DND-41 (cell line): ENCODE data around the gene FUS.

Experiments used
- ATAC-seq: fragments of 200-7000 bp; cut with Tn5 transposase; 3 replicates; pipeline ENCODE4 v1.9.1; 2021; ENCODE audit warnings: low read depth; ENCODE audit not compliant: insufficient read depth
- DNase-seq: peaks from one replicate; pipeline ENCODE4 v3.0.0-alpha.2; 2020
- H2AFZ ChIP-seq: 2 replicates; pipeline ENCODE4 v1.6.0; 2012; ENCODE audit warnings: low read depth, low read length
- H3K27ac ChIP-seq: 2 replicates; pipeline ENCODE4 v1.5.1; 2012; ENCODE audit warnings: low read length, inconsistent platforms
- H3K27me3 ChIP-seq: fragments of 200-600 bp; sonication (generic); 2 replicates; pipeline ENCODE4 v1.6.0; 2012; ENCODE audit warnings: low read length, mild to moderate bottlenecking, inconsistent platforms; ENCODE audit not compliant: insufficient read depth, poor library complexity
- H3K36me3 ChIP-seq: 2 replicates; pipeline ENCODE4 v1.5.1; 2012; ENCODE audit warnings: low read length, inconsistent platforms; ENCODE audit not compliant: insufficient read depth
- H3K4me1 ChIP-seq: 2 replicates; pipeline ENCODE4 v1.5.1; 2012; ENCODE audit warnings: mild to moderate bottlenecking, low read length; ENCODE audit not compliant: insufficient read depth
- H3K4me2 ChIP-seq: 2 replicates; pipeline ENCODE4 v1.6.0; 2012; ENCODE audit warnings: mild to moderate bottlenecking, moderate library complexity, low read length, inconsistent platforms; ENCODE audit not compliant: insufficient read depth
- H3K4me3 ChIP-seq, 2 experiments: fragments of 200-600 bp in 1 of 2; shearing (Covaris generic) in 1 of 2; 2 replicates each; pipeline ENCODE4 v1.5.1; 2012 to 2016; ENCODE audit warnings: inconsistent platforms in 2 of 2, low read length in 2 of 2, mild to moderate bottlenecking in 2 of 2, low read depth in 1 of 2, moderate library complexity in 1 of 2
- H3K79me2 ChIP-seq: 2 replicates; pipeline ENCODE4 v1.6.0; 2012; ENCODE audit warnings: low read length, inconsistent platforms; ENCODE audit not compliant: insufficient read depth
- H3K9ac ChIP-seq: 2 replicates; pipeline ENCODE4 v1.6.0; 2012; ENCODE audit warnings: low read depth, mild to moderate bottlenecking, inconsistent platforms, low read length, moderate library complexity
- H3K9me3 ChIP-seq: 2 replicates; pipeline ENCODE4 v1.5.1; 2012; ENCODE audit warnings: low read length, moderate library complexity, mild to moderate bottlenecking, inconsistent platforms; ENCODE audit not compliant: insufficient read depth, severe bottlenecking
- H4K20me1 ChIP-seq: 2 replicates; pipeline ENCODE4 v1.6.0; 2012; ENCODE audit warnings: low read length; ENCODE audit not compliant: insufficient read depth
- CTCF ChIP-seq: IDR thresholded peaks from 2 replicates; pipeline ENCODE4 v1.5.1; 2012; ENCODE audit warnings: borderline replicate concordance, low read length, moderate library complexity, mild to moderate bottlenecking; ENCODE audit not compliant: poor library complexity, severe bottlenecking; ENCODE audit errors: extremely low read depth
- EZH2 ChIP-seq: IDR thresholded peaks from 3 replicates; pipeline ENCODE4 v1.6.1; 2012; ENCODE audit warnings: borderline replicate concordance, low read depth, mild to moderate bottlenecking, moderate library complexity, low read length, inconsistent platforms; ENCODE audit not compliant: severe bottlenecking

FUS gene

DNA sequence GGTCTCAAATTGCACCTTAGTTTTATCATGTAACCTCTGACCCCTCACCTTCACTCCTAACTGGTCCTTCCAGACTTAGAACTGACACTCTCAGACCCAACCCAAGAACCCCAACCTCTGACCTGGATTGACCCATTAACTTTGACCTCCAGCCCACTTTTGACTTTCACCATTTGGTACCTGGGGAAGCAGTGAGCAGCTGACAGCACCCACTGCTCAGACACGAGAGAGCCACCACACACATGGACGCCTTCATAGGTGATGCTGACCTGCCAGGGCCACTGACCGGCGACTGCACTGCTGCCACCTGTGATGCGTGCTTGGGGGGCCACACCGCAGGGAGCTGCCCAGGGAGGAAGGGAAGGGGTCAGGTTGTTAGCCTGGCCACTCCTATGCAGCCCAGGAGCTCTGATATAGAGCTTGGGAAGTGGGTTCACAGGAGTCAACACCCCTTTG is 46.9 kb upstream of the FUS start:
- H3K9ac ChIP-seq: no peak overlapping the region
- H3K4me1 ChIP-seq: no peaks in the 10 kb centered on the region
- H3K79me2 ChIP-seq: no peaks in the 10 kb centered on the region
- H2AFZ ChIP-seq: no peak overlapping the region
- ATAC-seq: no peak
- TF ChIP-seq EZH2 (no peak), CTCF (no peak)
- H3K27ac ChIP-seq: no peak overlapping the region
- H3K27me3 ChIP-seq: no peaks in the 10 kb centered on the region
- no peak overlapping the region for H3K4me2 ChIP-seq
- H4K20me1 ChIP-seq: no peaks in the 10 kb centered on the region
- H3K9me3 ChIP-seq: no peaks in the 10 kb centered on the region
- H3K36me3 ChIP-seq: peaks cover 36% of the 10 kb centered on the region
- DNase-seq: no peak
- H3K4me3 ChIP-seq: no peak overlapping the region

DNA sequence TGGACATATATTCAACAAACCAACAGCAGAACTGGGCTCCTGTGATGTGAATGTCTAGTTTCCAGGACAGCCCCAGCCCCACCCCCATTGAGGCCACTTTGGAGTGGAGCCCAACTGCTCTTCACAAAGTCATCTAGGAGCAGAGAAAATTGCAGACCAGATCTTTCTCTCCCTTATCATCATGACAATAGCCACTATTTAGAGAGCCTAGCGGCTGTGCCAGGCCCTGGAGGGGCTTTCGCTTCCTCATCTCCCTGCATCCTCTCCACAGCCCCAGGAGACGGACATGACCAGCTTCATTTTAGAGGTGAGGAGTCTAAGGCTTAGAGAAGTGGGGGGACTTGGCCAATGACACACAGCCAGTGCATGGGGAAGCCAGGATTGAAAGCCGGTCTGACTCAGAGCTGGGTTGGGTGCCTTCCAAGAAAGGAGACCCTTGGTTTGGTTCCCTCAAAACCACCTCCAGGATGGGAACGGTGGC is 45.8 kb upstream of the FUS start:
- Histone ChIP-seq H3K27ac (no peak overlapping the region), H3K4me2 (no peak overlapping the region)

DNA sequence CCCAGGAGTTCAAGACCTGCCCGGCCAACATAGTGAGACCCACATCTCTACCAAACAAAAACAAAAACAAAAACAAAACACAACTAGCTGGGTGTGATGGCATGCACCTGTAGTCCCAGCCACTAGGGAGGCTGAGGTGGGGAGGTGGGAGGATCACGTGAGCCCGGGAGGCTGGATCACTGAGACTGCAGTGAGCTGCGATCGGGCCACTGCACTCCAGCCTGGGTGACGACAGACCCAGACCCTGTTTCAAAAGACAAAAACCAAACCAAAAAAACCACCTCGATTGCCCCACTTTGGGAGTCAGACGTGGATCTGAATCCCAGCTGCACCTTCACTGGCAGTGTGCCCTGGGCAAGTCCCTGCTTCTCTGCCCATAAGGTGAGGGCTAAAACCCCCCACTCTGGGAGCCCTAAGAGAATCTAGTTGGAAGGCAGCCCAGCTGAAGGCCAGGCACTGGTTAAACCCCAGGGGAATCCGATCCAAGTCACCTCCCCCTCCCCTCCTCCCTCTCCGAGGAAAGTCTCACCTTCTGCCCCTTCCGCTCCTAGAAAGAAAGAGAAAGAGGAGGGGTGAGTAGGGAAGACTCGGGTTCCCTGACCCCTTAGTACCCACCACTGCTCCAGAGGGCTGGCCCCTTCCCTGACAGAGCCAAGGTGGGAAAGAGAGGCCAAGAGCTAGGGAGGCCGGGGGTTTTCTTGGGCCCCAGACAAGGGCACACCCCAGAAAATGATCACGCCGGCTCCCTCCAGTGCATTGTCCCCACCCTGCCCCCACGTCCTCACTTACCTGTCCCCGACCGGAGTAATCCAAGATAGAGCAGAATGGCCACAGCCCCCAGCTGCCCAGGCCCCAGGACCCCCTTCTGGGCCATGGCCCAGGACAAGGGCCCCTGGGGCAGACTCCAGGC is 45.1 kb upstream of the FUS start:
- H3K4me1 ChIP-seq: no peaks in the 10 kb centered on the region
- no peak overlapping the region for H3K9ac ChIP-seq

More for the DNA sequence above, 45.8 kb upstream of the FUS start:
- H2AFZ ChIP-seq: no peak overlapping the region
- no peaks in the 10 kb centered on the region for H3K79me2 ChIP-seq
- H3K36me3 ChIP-seq: peaks cover 30% of the 10 kb centered on the region
- no peak for ATAC-seq
- H3K27me3 ChIP-seq: no peaks in the 10 kb centered on the region
- DNase-seq: no peak
- no peak for TF ChIP-seq CTCF
- no peak for TF ChIP-seq EZH2
- no peaks in the 10 kb centered on the region for H3K9me3 ChIP-seq
- H3K4me3 ChIP-seq: no peak overlapping the region
- no peaks in the 10 kb centered on the region for H3K4me1 ChIP-seq
- no peak overlapping the region for H3K9ac ChIP-seq
- no peaks in the 10 kb centered on the region for H4K20me1 ChIP-seq

More for the DNA sequence above, 45.1 kb upstream of the FUS start:
- Histone ChIP-seq H3K27ac (no peak overlapping the region), H3K4me2 (no peak overlapping the region), H3K79me2 (no peaks in the 10 kb centered on the region), H3K9me3 (no peaks in the 10 kb centered on the region), H3K4me3 (no peak overlapping the region), H3K36me3 (peaks cover 22% of the 10 kb centered on the region), H4K20me1 (no peaks in the 10 kb centered on the region), H3K27me3 (no peaks in the 10 kb centered on the region), H2AFZ (no peak overlapping the region)
- ATAC-seq (no peak), DNase-seq (no peak)
- no peak for TF ChIP-seq EZH2
- TF ChIP-seq CTCF: no peak
